A549 (cell line): ENCODE data around the gene ITGA1.

ENCODE experiments used
- HDAC2 ChIP-seq: fragments of 200-600 bp; sonication (generic); IDR thresholded peaks from 2 replicates; pipeline ENCODE4 v1.6.1; 2016
- HOXB5 ChIP-seq: fragments of 250-450 bp; sonication (Bioruptor Pico); IDR thresholded peaks from 2 replicates; pipeline ENCODE4 v1.5.0; 2020; ENCODE audit warnings: mild to moderate bottlenecking, moderate library complexity
- MAFK ChIP-seq: fragments of 450-650 bp; IDR thresholded peaks from 2 replicates; pipeline ENCODE4 v1.6.1; 2014; ENCODE audit not compliant: partially characterized antibody
- POLR2A ChIP-seq: IDR thresholded peaks from 2 replicates; pipeline ENCODE4 v1.6.1; 2012; ENCODE audit warnings: mild to moderate bottlenecking, low read length
- RCOR1 ChIP-seq: fragments of 150-350 bp; IDR thresholded peaks from 2 replicates; pipeline ENCODE4 v1.6.1; 2014; ENCODE audit warnings: antibody characterized with exemption, low read length, low read depth
- TF ChIP-seq, protein P1 (sequence below): fragments of >200 bp; sonication (Bioruptor Twin); formaldehyde crosslinking; IDR thresholded peaks from 3 replicates; pipeline ENCODE4 v1.5.1; 2016
- TF ChIP-seq, protein P2 (sequence below): fragments of 450-650 bp; IDR thresholded peaks from 2 replicates; pipeline ENCODE4 v1.6.1; 2014; ENCODE audit warnings: antibody characterized with exemption
- TF ChIP-seq, protein P3 (sequence below): fragments of 200-600 bp; sonication (generic); IDR thresholded peaks from 2 replicates; pipeline ENCODE4 v1.6.1; 2016; ENCODE audit warnings: antibody characterized with exemption, mild to moderate bottlenecking, moderate library complexity
- TF ChIP-seq, protein P4 (sequence below): IDR thresholded peaks from 2 replicates; pipeline ENCODE4 v1.6.1; 2012

DNA sequence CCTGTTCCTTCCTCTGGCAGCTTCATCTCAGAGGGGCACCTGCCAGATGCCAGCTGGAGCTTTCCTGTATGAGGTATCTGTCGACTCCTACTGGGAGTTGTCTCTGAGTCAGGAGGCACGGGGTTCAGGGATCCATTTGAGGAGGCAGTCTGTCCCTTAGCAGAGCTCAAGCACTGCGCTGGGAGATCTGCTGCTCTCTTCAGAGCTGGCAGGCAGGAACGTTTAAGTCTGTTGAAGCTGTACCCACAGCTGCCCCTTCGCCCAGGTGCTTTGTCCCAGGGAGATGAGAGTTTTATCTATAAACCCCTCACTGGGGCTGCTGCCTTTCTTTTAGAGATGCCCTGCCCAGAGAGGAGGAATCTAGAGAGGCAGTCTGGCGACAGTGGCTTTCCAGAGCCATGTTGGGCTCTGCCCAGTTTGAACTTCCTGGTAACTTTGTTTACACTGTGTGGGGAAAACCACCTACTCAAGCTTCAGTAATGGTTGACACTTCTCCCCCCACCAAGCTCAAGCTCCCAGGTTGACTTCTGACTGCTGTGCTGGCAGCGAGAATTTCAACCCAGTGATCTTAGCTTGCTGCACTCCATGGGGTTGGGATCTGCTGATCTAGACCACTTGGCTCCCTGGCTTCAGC is 189.7 kb downstream of the ITGA1 start:
- TF ChIP-seq, protein P1, sequence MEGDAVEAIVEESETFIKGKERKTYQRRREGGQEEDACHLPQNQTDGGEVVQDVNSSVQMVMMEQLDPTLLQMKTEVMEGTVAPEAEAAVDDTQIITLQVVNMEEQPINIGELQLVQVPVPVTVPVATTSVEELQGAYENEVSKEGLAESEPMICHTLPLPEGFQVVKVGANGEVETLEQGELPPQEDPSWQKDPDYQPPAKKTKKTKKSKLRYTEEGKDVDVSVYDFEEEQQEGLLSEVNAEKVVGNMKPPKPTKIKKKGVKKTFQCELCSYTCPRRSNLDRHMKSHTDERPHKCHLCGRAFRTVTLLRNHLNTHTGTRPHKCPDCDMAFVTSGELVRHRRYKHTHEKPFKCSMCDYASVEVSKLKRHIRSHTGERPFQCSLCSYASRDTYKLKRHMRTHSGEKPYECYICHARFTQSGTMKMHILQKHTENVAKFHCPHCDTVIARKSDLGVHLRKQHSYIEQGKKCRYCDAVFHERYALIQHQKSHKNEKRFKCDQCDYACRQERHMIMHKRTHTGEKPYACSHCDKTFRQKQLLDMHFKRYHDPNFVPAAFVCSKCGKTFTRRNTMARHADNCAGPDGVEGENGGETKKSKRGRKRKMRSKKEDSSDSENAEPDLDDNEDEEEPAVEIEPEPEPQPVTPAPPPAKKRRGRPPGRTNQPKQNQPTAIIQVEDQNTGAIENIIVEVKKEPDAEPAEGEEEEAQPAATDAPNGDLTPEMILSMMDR, result no peak
- no peak for TF ChIP-seq MAFK
- TF ChIP-seq, protein P2, sequence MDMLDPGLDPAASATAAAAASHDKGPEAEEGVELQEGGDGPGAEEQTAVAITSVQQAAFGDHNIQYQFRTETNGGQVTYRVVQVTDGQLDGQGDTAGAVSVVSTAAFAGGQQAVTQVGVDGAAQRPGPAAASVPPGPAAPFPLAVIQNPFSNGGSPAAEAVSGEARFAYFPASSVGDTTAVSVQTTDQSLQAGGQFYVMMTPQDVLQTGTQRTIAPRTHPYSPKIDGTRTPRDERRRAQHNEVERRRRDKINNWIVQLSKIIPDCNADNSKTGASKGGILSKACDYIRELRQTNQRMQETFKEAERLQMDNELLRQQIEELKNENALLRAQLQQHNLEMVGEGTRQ, result no peak
- no peak for TF ChIP-seq HOXB5 (CRISPR knock-in tag)
- TF ChIP-seq HDAC2, result no peak
- TF ChIP-seq, protein P3, sequence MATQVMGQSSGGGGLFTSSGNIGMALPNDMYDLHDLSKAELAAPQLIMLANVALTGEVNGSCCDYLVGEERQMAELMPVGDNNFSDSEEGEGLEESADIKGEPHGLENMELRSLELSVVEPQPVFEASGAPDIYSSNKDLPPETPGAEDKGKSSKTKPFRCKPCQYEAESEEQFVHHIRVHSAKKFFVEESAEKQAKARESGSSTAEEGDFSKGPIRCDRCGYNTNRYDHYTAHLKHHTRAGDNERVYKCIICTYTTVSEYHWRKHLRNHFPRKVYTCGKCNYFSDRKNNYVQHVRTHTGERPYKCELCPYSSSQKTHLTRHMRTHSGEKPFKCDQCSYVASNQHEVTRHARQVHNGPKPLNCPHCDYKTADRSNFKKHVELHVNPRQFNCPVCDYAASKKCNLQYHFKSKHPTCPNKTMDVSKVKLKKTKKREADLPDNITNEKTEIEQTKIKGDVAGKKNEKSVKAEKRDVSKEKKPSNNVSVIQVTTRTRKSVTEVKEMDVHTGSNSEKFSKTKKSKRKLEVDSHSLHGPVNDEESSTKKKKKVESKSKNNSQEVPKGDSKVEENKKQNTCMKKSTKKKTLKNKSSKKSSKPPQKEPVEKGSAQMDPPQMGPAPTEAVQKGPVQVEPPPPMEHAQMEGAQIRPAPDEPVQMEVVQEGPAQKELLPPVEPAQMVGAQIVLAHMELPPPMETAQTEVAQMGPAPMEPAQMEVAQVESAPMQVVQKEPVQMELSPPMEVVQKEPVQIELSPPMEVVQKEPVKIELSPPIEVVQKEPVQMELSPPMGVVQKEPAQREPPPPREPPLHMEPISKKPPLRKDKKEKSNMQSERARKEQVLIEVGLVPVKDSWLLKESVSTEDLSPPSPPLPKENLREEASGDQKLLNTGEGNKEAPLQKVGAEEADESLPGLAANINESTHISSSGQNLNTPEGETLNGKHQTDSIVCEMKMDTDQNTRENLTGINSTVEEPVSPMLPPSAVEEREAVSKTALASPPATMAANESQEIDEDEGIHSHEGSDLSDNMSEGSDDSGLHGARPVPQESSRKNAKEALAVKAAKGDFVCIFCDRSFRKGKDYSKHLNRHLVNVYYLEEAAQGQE, result no peak
- TF ChIP-seq POLR2A, result no peak
- TF ChIP-seq RCOR1, result no peak
- TF ChIP-seq, protein P4, sequence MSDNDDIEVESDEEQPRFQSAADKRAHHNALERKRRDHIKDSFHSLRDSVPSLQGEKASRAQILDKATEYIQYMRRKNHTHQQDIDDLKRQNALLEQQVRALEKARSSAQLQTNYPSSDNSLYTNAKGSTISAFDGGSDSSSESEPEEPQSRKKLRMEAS, result no peak
